Mesendoderm (in vitro differentiated cells): ENCODE measurements around the gene DMXL2.
"Not testable (repeated sequence)": the region's sequence is repeated elsewhere in the genome, so short reads cannot be mapped to it uniquely, and the experiment has no call there.

Experiments used
- DNase-seq: peaks from one replicate; pipeline ENCODE4 v3.0.0; 2013
- H2AK5ac ChIP-seq: 2 replicates; pipeline ENCODE4 v1.6.1; 2013; ENCODE audit warnings: low read length, inconsistent platforms
- H2BK120ac ChIP-seq: 2 replicates; pipeline ENCODE4 v1.6.1; 2013; ENCODE audit warnings: low read depth, mild to moderate bottlenecking, low read length, moderate library complexity, mixed read lengths
- H2BK15ac ChIP-seq: replicated peaks from 2 replicates; pipeline ENCODE4 v1.6.1; 2013; ENCODE audit warnings: low read depth, mild to moderate bottlenecking, moderate library complexity
- H2BK5ac ChIP-seq: 2 replicates; pipeline ENCODE4 v1.6.1; 2013; ENCODE audit warnings: low read length, inconsistent platforms
- H3K18ac ChIP-seq: 2 replicates; pipeline ENCODE4 v1.6.1; 2013; ENCODE audit warnings: mild to moderate bottlenecking, low read length, mixed read lengths
- H3K23ac ChIP-seq: one replicate; pipeline ENCODE4 v1.6.1; 2013; ENCODE audit warnings: low read length
- H3K27ac ChIP-seq: 2 replicates; pipeline ENCODE4 v1.5.1; 2013; ENCODE audit warnings: low read depth, mild to moderate bottlenecking, inconsistent platforms, low read length, moderate library complexity
- H3K27me3 ChIP-seq: 2 replicates; pipeline ENCODE4 v1.6.1; 2013; ENCODE audit warnings: low read length, control low read depth, mild to moderate bottlenecking, inconsistent platforms; ENCODE audit not compliant: insufficient read depth, poor library complexity
- H3K36me3 ChIP-seq: 2 replicates; pipeline ENCODE4 v1.6.1; 2013; ENCODE audit warnings: low read length, inconsistent platforms; ENCODE audit not compliant: control insufficient read depth, insufficient read depth
- H3K4ac ChIP-seq: one replicate; pipeline ENCODE4 v1.6.1; 2013; ENCODE audit warnings: low read depth, mild to moderate bottlenecking, low read length, moderate library complexity
- H3K4me1 ChIP-seq: 2 replicates; pipeline ENCODE4 v1.6.1; 2013; ENCODE audit warnings: low read depth, low read length, inconsistent platforms; ENCODE audit not compliant: control insufficient read depth
- H3K4me2 ChIP-seq: 2 replicates; pipeline ENCODE4 v1.6.1; 2013; ENCODE audit warnings: low read length
- H3K4me3 ChIP-seq: 2 replicates; pipeline ENCODE4 v1.5.1; 2013; ENCODE audit warnings: mild to moderate bottlenecking, low read length
- H3K56ac ChIP-seq: one replicate; pipeline ENCODE4 v1.6.1; 2013; ENCODE audit warnings: low read length
- H3K79me1 ChIP-seq: 2 replicates; pipeline ENCODE4 v1.6.1; 2013; ENCODE audit warnings: low read length, inconsistent platforms
- H3K79me2 ChIP-seq: 2 replicates; pipeline ENCODE4 v1.6.1; 2013; ENCODE audit warnings: mild to moderate bottlenecking, low read length; ENCODE audit not compliant: control insufficient read depth, insufficient read depth
- H3K9ac ChIP-seq: 2 replicates; pipeline ENCODE4 v1.6.1; 2013; ENCODE audit warnings: low read length, inconsistent platforms
- H4K5ac ChIP-seq: one replicate; pipeline ENCODE4 v1.6.1; 2013; ENCODE audit warnings: low read length
- H4K8ac ChIP-seq: one replicate; pipeline ENCODE4 v1.6.1; 2013; ENCODE audit warnings: low read depth, mild to moderate bottlenecking, control low read depth, low read length, moderate library complexity
- WGBS: extraction: QIAGEN DNeasy Blood & Tissue Kit; methylation state at CpG from one replicate; pipeline ENCODE4 v1.1.7; 2013; ENCODE audit warnings: low lambda C conversion rate, missing lambda C conversion rate; ENCODE audit not compliant: insufficient coverage; ENCODE audit errors: extremely low coverage; 5-methylcytosine and 5-hydroxymethylcytosine counted together

DMXL2 gene

GRCh38 chr15:51438526-51438925 lies 184.0 kb downstream of the DMXL2 start:
- Histone ChIP-seq H3K79me2 (no peaks in the 10 kb centered on the region), H2BK5ac (no peak overlapping the region), H3K4me3 (no peak overlapping the region), H4K5ac (no peak overlapping the region), H3K4ac (no peak overlapping the region), H3K4me2 (no peak overlapping the region), H2BK15ac (no peak overlapping the region), H3K4me1 (no peaks in the 10 kb centered on the region), H3K56ac (no peak overlapping the region), H3K23ac (no peak overlapping the region), H3K27ac (no peak overlapping the region), H3K79me1 (no peaks in the 10 kb centered on the region), H3K18ac (no peak overlapping the region), H3K27me3 (no peaks in the 10 kb centered on the region), H2BK120ac (no peak overlapping the region), H4K8ac (no peak overlapping the region), H3K36me3 (no peaks in the 10 kb centered on the region), H2AK5ac (no peak overlapping the region), H3K9ac (no peak overlapping the region)
- no peak for DNase-seq
- WGBS, result no CpG with 5 or more reads among the region's 2 CpGs

GRCh38 chr15:51425517-51426040 lies 197.0 kb downstream of the DMXL2 start:
- Histone ChIP-seq H3K27me3 (no peaks in the 10 kb centered on the region), H2BK120ac (no peak overlapping the region), H3K27ac (no peak overlapping the region), H3K4ac (no peak overlapping the region), H3K4me3 (no peak overlapping the region), H2AK5ac (no peak overlapping the region), H4K5ac (no peak overlapping the region), H3K18ac (no peak overlapping the region), H3K9ac (no peak overlapping the region), H3K56ac (no peak overlapping the region), H2BK15ac (no peak overlapping the region), H3K79me2 (no peaks in the 10 kb centered on the region), H2BK5ac (no peak overlapping the region), H3K23ac (no peak overlapping the region), H4K8ac (no peak overlapping the region), H3K4me1 (no peaks in the 10 kb centered on the region), H3K4me2 (no peak overlapping the region), H3K36me3 (no peaks in the 10 kb centered on the region), H3K79me1 (no peaks in the 10 kb centered on the region)
- no peak for DNase-seq
- WGBS, result no CpG with 5 or more reads among the region's 1 CpG

GRCh38 chr15:51424780-51425179 lies 197.8 kb downstream of the DMXL2 start:
- H3K27ac ChIP-seq, result no peak overlapping the region
- no peak for DNase-seq
- no peak overlapping the region for H4K8ac ChIP-seq
- no peaks in the 10 kb centered on the region for H3K36me3 ChIP-seq
- no peak overlapping the region for H2BK15ac ChIP-seq
- no peak overlapping the region for H3K56ac ChIP-seq
- no peak overlapping the region for H3K18ac ChIP-seq
- no peak overlapping the region for H3K4me3 ChIP-seq
- no peak overlapping the region for H4K5ac ChIP-seq
- no peaks in the 10 kb centered on the region for H3K27me3 ChIP-seq
- no peak overlapping the region for H2BK5ac ChIP-seq
- no peak overlapping the region for H2AK5ac ChIP-seq
- H2BK120ac ChIP-seq, result no peak overlapping the region
- no peak overlapping the region for H3K9ac ChIP-seq
- no peaks in the 10 kb centered on the region for H3K79me1 ChIP-seq
- H3K4ac ChIP-seq, result no peak overlapping the region
- no peaks in the 10 kb centered on the region for H3K79me2 ChIP-seq
- no peak overlapping the region for H3K23ac ChIP-seq
- H3K4me1 ChIP-seq, result no peaks in the 10 kb centered on the region
- no peak overlapping the region for H3K4me2 ChIP-seq
- WGBS, result no CpG with 5 or more reads among the region's 1 CpG

GRCh38 chr15:51423040-51423439 lies 199.5 kb downstream of the DMXL2 start:
- not testable (repeated sequence) for H3K36me3 ChIP-seq, H3K4me1 ChIP-seq, H3K23ac ChIP-seq, H3K79me1 ChIP-seq, DNase-seq, H4K8ac ChIP-seq, H3K4me2 ChIP-seq, H2BK15ac ChIP-seq, H3K4me3 ChIP-seq, H3K79me2 ChIP-seq, H3K27me3 ChIP-seq, H2AK5ac ChIP-seq, H3K9ac ChIP-seq, H2BK120ac ChIP-seq, H3K56ac ChIP-seq, H3K18ac ChIP-seq, H3K4ac ChIP-seq, H2BK5ac ChIP-seq, H4K5ac ChIP-seq, H3K27ac ChIP-seq
- WGBS, result no CpG with 5 or more reads among the region's 16 CpGs

GRCh38 chr15:51416129-51416528 lies 206.4 kb downstream of the DMXL2 start:
- Histone ChIP-seq H2BK120ac (no peak overlapping the region), H3K79me1 (no peaks in the 10 kb centered on the region), H4K5ac (no peak overlapping the region), H3K27me3 (no peaks in the 10 kb centered on the region), H3K4me2 (no peak overlapping the region), H2AK5ac (no peak overlapping the region), H3K23ac (no peak overlapping the region), H3K4me3 (no peak overlapping the region), H2BK5ac (no peak overlapping the region), H3K4me1 (peaks cover 2% of the 10 kb centered on the region), H3K9ac (no peak overlapping the region), H3K56ac (no peak overlapping the region), H3K18ac (no peak overlapping the region), H4K8ac (no peak overlapping the region), H3K79me2 (no peaks in the 10 kb centered on the region), H3K36me3 (no peaks in the 10 kb centered on the region), H2BK15ac (peak overlapping the region; percentile 85), H3K27ac (no peak overlapping the region), H3K4ac (peak overlapping the region; percentile 31)
- WGBS, result no CpG with 5 or more reads among the region's 4 CpGs
- peak; percentile 75 for DNase-seq

- Histone ChIP-seq H3K4me3 (no peak overlapping the region), H3K9ac (no peak overlapping the region), H4K8ac (no peak overlapping the region), H3K56ac (no peak overlapping the region), H4K5ac (no peak overlapping the region), H3K36me3 (no peaks in the 10 kb centered on the region), H3K4ac (no peak overlapping the region), H3K79me2 (no peaks in the 10 kb centered on the region), H3K23ac (no peak overlapping the region), H3K4me2 (no peak overlapping the region), H3K18ac (no peak overlapping the region), H3K79me1 (no peaks in the 10 kb centered on the region), H2BK15ac (no peak overlapping the region), H3K27ac (no peak overlapping the region), H2BK5ac (no peak overlapping the region), H2BK120ac (no peak overlapping the region), H3K4me1 (peaks cover 2% of the 10 kb centered on the region), H2AK5ac (no peak overlapping the region), H3K27me3 (no peaks in the 10 kb centered on the region)
- DNase-seq, result no peak
- no CpG with 5 or more reads among the region's 4 CpGs for WGBS
These were observed 208.2 kb downstream of the DMXL2 start for GRCh38 chr15:51414256-51414860.
